ENCODE measurements around the gene KAZN.

KAZN gene

GRCh38 chr1:14718476-14718875 lies 120.0 kb downstream of the KAZN start:
- no peak for DNase-seq

- no peak for DNase-seq
Measured at GRCh38 chr1:14723401-14723800, 124.9 kb downstream of the KAZN start.

- DNase-seq, result no peak
Measured at GRCh38 chr1:14724246-14724645, 125.8 kb downstream of the KAZN start.

GRCh38 chr1:14724678-14725077 lies 126.2 kb downstream of the KAZN start:
- DNase-seq, result no peak

GRCh38 chr1:14725238-14725637 lies 126.8 kb downstream of the KAZN start:
- no peak for DNase-seq

GRCh38 chr1:14725695-14726094 lies 127.2 kb downstream of the KAZN start:
- no peak for DNase-seq

GRCh38 chr1:14726606-14727005 lies 128.1 kb downstream of the KAZN start:
- no peak for DNase-seq

- no peak for DNase-seq
Measured at GRCh38 chr1:14728516-14728915, 130.0 kb downstream of the KAZN start.

- DNase-seq, result no peak
Measured at GRCh38 chr1:14732728-14733047, 134.2 kb downstream of the KAZN start.

GRCh38 chr1:14733048-14733778 lies 134.7 kb downstream of the KAZN start:
- no peak for DNase-seq

GRCh38 chr1:14733779-14734140 lies 135.3 kb downstream of the KAZN start:
- no peak for DNase-seq

- DNase-seq, result no peak
Measured at GRCh38 chr1:14735841-14736240, 137.4 kb downstream of the KAZN start.

GRCh38 chr1:14737561-14738094 lies 139.1 kb downstream of the KAZN start:
- no peak for DNase-seq

- DNase-seq, result no peak
Measured at GRCh38 chr1:14738235-14738634, 139.8 kb downstream of the KAZN start.

- DNase-seq, result no peak
Measured at GRCh38 chr1:14738647-14739046, 140.2 kb downstream of the KAZN start.

GRCh38 chr1:14739082-14739832 lies 140.8 kb downstream of the KAZN start:
- no peak for DNase-seq

- DNase-seq, result no peak
Measured at GRCh38 chr1:14740016-14740415, 141.5 kb downstream of the KAZN start.

- no peak for DNase-seq
Measured at GRCh38 chr1:14741082-14741481, 142.6 kb downstream of the KAZN start.

GRCh38 chr1:14741532-14741931 lies 143.0 kb downstream of the KAZN start:
- no peak for DNase-seq

GRCh38 chr1:14742181-14742980 lies 143.9 kb downstream of the KAZN start:
- DNase-seq, result no peak

- no peak for DNase-seq
Measured at GRCh38 chr1:14743368-14743767, 144.9 kb downstream of the KAZN start.

- DNase-seq, result no peak
Measured at GRCh38 chr1:14745001-14745720, 146.7 kb downstream of the KAZN start.

GRCh38 chr1:14745789-14746188 lies 147.3 kb downstream of the KAZN start:
- no peak for DNase-seq
